Measurements from ENCODE around the gene AKT3.

Gene AKT3

DNA sequence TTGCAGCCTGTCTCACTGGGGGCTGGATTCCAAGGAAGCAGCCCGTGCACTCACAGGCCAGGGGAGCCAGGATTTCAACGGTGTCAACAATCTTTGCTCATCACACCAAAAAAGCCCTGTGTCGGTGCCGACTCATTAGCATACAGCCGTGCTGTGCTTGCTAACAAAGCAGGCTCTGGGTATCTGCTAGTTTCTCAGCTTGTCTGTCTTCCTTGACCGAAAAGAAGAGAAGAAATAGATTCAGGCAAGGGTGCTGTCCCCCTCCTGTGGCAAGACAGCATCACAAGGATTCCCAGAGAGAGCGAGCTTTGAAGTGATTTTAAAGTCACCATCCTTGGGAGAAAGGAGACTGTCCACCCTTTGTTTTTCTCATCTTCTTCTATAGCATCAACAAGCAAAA is 379.5 kb downstream of the AKT3 start:
- no peak for DNase-seq (ENCODE audit: extremely low read depth, low read depth)
- TF ChIP-seq, protein P1, sequence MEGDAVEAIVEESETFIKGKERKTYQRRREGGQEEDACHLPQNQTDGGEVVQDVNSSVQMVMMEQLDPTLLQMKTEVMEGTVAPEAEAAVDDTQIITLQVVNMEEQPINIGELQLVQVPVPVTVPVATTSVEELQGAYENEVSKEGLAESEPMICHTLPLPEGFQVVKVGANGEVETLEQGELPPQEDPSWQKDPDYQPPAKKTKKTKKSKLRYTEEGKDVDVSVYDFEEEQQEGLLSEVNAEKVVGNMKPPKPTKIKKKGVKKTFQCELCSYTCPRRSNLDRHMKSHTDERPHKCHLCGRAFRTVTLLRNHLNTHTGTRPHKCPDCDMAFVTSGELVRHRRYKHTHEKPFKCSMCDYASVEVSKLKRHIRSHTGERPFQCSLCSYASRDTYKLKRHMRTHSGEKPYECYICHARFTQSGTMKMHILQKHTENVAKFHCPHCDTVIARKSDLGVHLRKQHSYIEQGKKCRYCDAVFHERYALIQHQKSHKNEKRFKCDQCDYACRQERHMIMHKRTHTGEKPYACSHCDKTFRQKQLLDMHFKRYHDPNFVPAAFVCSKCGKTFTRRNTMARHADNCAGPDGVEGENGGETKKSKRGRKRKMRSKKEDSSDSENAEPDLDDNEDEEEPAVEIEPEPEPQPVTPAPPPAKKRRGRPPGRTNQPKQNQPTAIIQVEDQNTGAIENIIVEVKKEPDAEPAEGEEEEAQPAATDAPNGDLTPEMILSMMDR (IDR thresholded peaks at IDR 0.05; ENCODE audit: low read depth, low read length) = peak; percentile 3; the same call in 1 of the 2 replicates

DNA sequence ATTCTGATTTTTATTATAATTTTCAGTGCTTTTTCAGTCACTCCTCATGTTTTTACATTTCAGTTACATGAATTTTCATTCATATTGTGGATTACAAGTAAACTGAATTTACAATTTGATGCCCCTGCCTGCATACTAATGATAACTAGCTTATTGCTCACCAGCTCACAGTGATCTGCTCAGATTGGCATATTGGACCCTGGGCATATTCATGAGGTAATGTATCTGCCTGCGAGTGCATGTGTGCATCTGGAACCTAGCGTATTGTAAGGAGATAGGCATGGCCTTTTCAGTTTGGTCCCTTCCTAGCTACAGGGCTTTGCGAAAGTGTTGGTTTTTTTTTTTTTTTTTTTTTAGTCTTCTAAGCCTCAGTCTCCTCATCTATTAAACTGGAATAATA is 380.5 kb downstream of the AKT3 start:
- DNase-seq (ENCODE audit: extremely low read depth, low read depth) = no peak
- TF ChIP-seq, protein P1 (IDR thresholded peaks at IDR 0.05; ENCODE audit: low read depth, low read length) = no peak

DNA sequence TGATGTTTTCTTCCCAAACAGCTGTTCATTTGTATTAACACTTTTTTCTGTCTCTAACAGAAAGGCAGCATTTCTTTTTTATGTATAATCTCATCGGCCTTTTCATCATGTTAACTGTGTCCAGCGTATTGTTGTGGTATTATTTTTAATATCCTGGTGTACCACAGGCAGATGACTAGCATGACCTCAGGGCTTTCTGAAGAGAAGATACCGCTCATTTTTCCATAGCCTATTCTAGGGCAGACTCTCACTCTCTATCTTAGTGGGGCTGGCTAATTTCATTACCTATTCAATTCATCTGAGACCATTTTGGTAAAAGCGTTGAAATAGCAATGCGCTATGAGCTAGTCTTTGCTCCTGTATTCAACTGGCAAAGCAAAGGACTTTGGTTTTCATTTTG is 384.3 kb downstream of the AKT3 start:
- no peak for DNase-seq (ENCODE audit: extremely low read depth, low read depth)
- TF ChIP-seq, protein P1 (IDR thresholded peaks at IDR 0.05; ENCODE audit: low read depth, low read length) = no peak

DNA sequence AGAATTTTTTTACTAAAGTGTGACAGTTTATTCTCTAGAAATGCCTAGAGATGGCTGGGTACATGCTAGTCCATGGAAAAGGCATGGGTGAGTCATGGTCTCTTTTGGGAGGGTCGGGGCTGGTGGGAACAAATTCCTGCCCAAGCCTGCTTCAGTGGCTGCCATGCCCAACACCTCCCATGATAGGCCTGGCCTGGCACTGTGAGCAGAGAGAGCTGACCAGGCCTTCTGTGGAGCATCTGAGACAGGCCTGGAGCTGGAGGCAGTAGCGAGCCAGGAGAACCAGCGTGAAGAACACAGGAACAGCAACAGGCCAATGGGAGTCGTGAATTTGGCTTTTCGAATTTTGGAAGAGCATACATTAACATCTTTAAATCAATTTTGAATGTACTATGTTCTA is 385.0 kb downstream of the AKT3 start:
- DNase-seq (ENCODE audit: extremely low read depth, low read depth) = no peak
- TF ChIP-seq, protein P1 (IDR thresholded peaks at IDR 0.05; ENCODE audit: low read depth, low read length) = no peak

DNA sequence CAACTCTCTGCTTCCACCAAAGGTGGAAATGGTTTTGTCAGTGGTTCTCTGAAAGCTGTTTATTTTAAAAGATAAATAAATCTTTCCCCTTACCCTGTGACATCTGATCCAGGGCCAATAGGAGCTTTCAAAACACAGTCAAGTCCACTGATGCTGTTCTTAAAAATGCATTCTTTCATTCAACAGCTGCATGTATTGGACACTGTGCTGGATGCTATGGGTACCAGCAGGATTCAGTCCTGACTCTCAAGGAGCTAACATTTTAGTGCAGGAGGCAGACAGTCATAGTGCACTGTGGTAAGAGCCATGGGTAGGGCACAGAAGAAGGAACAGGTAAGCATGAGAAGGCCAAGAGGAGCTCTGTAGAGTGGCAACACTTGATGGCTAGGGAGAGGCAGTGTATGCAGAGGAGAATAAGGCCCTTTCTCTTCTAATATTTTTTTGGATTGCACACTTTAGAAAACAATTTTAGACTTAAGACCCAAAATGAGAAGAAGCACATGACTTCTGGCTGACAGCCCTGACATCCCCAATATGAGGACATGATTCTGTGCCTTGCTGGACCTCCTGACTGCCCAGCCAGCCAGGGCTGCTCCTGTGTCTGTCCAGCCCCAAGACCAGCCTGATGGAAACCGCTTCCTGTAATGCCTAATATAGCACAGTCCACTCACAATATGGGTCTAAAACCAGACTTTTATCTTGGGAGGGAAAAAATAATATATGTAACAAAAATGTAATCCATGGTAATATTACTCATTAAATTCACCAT is 386.9 kb downstream of the AKT3 start:
- TF ChIP-seq, protein P1 (IDR thresholded peaks at IDR 0.05; ENCODE audit: low read depth, low read length) = no peak
- no peak for DNase-seq (ENCODE audit: extremely low read depth, low read depth)

DNA sequence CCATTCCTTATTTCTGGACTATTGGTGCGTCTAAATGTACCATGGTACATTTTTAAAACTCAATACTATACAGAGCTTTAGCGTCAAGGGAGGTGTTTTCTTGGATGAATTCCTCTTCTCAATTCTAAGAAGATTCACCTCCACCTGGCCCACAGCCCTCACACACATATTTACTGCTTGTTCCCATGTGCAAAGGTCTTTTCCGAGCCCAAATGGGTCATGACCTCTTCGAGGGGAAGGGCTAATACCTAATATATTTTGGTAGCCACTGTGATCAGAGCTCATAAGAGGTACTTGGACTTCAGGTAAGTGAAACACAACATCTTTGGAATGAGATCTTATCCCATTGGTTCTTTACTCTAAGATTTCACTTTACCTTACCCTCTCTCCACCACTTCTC is 388.3 kb downstream of the AKT3 start:
- TF ChIP-seq, protein P1 (IDR thresholded peaks at IDR 0.05; ENCODE audit: low read depth, low read length) = no peak

DNA sequence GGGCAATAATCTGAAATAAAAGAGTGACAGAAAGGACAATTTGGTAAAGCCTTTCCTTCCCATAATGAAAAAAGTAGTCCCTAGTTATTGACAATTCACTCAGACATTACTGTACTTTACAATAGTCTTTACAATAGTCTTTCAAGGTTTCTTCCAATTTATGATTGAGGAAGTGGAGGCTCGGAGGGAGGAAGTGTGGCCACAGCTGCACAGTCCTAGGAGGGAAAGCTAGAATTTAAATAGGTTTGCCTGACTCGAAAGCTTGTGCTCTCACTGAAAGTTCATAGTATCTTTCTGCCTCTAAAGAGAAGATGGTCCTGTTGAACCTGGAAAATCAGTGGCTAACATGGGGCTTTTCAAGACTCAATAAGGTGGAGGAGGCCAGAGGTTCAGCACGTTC is 391.0 kb downstream of the AKT3 start:
- TF ChIP-seq, protein P1 (IDR thresholded peaks at IDR 0.05; ENCODE audit: low read depth, low read length) = no peak
- DNase-seq (ENCODE audit: extremely low read depth, low read depth) = no peak

More for the DNA sequence above, 388.3 kb downstream of the AKT3 start:
- no peak for DNase-seq (ENCODE audit: extremely low read depth, low read depth)
